B cell (primary cell): ENCODE measurements around the gene EP400. TPM values are rescaled to one million over a fixed set of nuclear protein-coding genes. Genes with fewer than 3 reads are reported as not detected.
"Not testable (repeated sequence)": the region's sequence is repeated elsewhere in the genome, so short reads cannot be mapped to it uniquely, and the experiment has no call there.

Experiments
- ATAC-seq: fragments of 200-7000 bp; cut with Tn5 transposase; one replicate; pipeline ENCODE4 v1.10.0; 2021; ENCODE audit warnings: low read depth, mild to moderate bottlenecking, moderate number of reproducible peaks, moderate library complexity
- CTCF ChIA-PET: fragments of 350-600 bp; sonication (Branson Sonifier 250); formaldehyde crosslinking; loops from one replicate; lab custom pipeline; 2021; ENCODE audit warnings: antibody characterized with exemption, inconsistent platforms; lab: Charles Lee
- POLR2A ChIA-PET: fragments of 350-600 bp; sonication (Branson Sonifier 250); formaldehyde crosslinking; loops from one replicate; lab custom pipeline; 2021; ENCODE audit warnings: antibody characterized with exemption; lab: Charles Lee
- DNase-seq: peaks from one replicate; pipeline ENCODE4 v3.0.0; 2013
- H2AFZ ChIP-seq: 2 replicates; pipeline ENCODE4 v1.6.1; 2012; ENCODE audit warnings: mild to moderate bottlenecking, low read depth, low read length; ENCODE audit not compliant: insufficient read depth, poor library complexity, severe bottlenecking
- H3K27ac ChIP-seq, 2 donors: 1 replicate in 1 of 2; 2 replicates in 1 of 2; pipeline ENCODE4 v1.5.1; 2012 to 2013; ENCODE audit warnings: low read length in 2 of 2, mild to moderate bottlenecking in 2 of 2, moderate library complexity in 1 of 2
- H3K27me3 ChIP-seq, 4 experiments: fragments of 200-600 bp in 1 of 4; sonication (generic) in 1 of 4; replicated peaks in 1 of 4; 1 replicate in 2 of 4; 2 replicates in 2 of 4; pipeline versions ENCODE4 v1.6.1 to v1.7.0; 2013 to 2016; ENCODE audit warnings: low read length in 3 of 4, mild to moderate bottlenecking in 2 of 4, mixed read lengths in 1 of 4, moderate library complexity in 1 of 4; ENCODE audit not compliant: insufficient read depth in 4 of 4, control insufficient read depth in 3 of 4; ENCODE audit errors: control extremely low read depth in 1 of 4
- H3K36me3 ChIP-seq, 2 experiments: replicated peaks in 1 of 2; 1 replicate in 1 of 2; 2 replicates in 1 of 2; pipeline versions ENCODE4 v1.6.1 to v1.7.1; 2013; ENCODE audit warnings: low read length in 1 of 2; ENCODE audit not compliant: insufficient read depth in 2 of 2, control insufficient read depth in 1 of 2; ENCODE audit errors: control extremely low read depth in 1 of 2, extremely low read depth in 1 of 2
- H3K4me1 ChIP-seq, 2 donors: fragments of 200-600 bp in 1 of 2; sonication (generic) in 1 of 2; 1 replicate in 1 of 2; 2 replicates in 1 of 2; pipeline versions ENCODE4 v1.5.1 to v1.6.1; 2013 to 2017; ENCODE audit warnings: low read length in 2 of 2; ENCODE audit not compliant: control insufficient read depth in 2 of 2, insufficient read depth in 2 of 2
- H3K4me2 ChIP-seq: replicated peaks from 2 replicates; pipeline ENCODE3; 2012; ENCODE audit warnings: mild to moderate bottlenecking, low read depth, low read length; ENCODE audit not compliant: poor library complexity, severe bottlenecking
- H3K4me3 ChIP-seq, 5 experiments: fragments of 200-600 bp in 1 of 5; sonication (generic) in 1 of 5; 1 replicate in 3 of 5; 2 replicates in 2 of 5; pipeline versions ENCODE4 v1.5.1 to v1.7.0; 2011 to 2016; ENCODE audit warnings: low read length in 4 of 5, mild to moderate bottlenecking in 4 of 5, low read depth in 2 of 5, control low read depth in 1 of 5, moderate library complexity in 1 of 5; ENCODE audit not compliant: insufficient read depth in 1 of 5; ENCODE audit errors: control extremely low read depth in 1 of 5, extremely low read depth in 1 of 5
- H3K79me2 ChIP-seq: fragments of 200-600 bp; sonication (generic); one replicate; pipeline ENCODE4 v1.6.0; 2016; ENCODE audit warnings: low read length; ENCODE audit not compliant: control insufficient read depth, insufficient read depth
- H3K9ac ChIP-seq: fragments of 200-600 bp; sonication (generic); 2 replicates; pipeline ENCODE4 v1.6.1; 2017; ENCODE audit warnings: mild to moderate bottlenecking, low read length, moderate library complexity
- H3K9me3 ChIP-seq, 3 donors: one replicate each; pipeline versions ENCODE4 v1.6.1 to v1.7.1; 2013; ENCODE audit warnings: low read length in 2 of 3; ENCODE audit not compliant: control insufficient read depth in 2 of 3, insufficient read depth in 1 of 3; ENCODE audit errors: control extremely low read depth in 1 of 3
- H4K20me1 ChIP-seq: 2 replicates; pipeline ENCODE4 v1.6.0; 2012; ENCODE audit warnings: mild to moderate bottlenecking, low read length; ENCODE audit not compliant: insufficient read depth, control insufficient read depth, poor library complexity, severe bottlenecking
- H3K27ac Mint-ChIP-seq: one replicate; pipeline ENCODE4 v1.8.0; 2021; ENCODE audit warnings: mixed read lengths
- H3K27me3 Mint-ChIP-seq: one replicate; pipeline ENCODE4 v1.8.0; 2021; ENCODE audit warnings: mixed read lengths
- H3K4me1 Mint-ChIP-seq: one replicate; pipeline ENCODE4 v1.8.0; 2021; ENCODE audit warnings: mixed read lengths
- H3K4me3 Mint-ChIP-seq: one replicate; pipeline ENCODE4 v1.8.0; 2021; ENCODE audit warnings: mixed read lengths
- H3K9me3 Mint-ChIP-seq: one replicate; pipeline ENCODE4 v1.8.0; 2022; ENCODE audit warnings: mixed read lengths; ENCODE audit not compliant: insufficient read depth
- CTCF ChIP-seq: fragments of 200-600 bp; IDR thresholded peaks from one replicate; pipeline ENCODE4 v1.8.0; 2022; ENCODE audit warnings: antibody characterized with exemption, mild to moderate bottlenecking
- EZH2 ChIP-seq: IDR thresholded peaks from 2 replicates; pipeline ENCODE4 v1.6.1; 2012; ENCODE audit warnings: borderline replicate concordance, low read depth, mild to moderate bottlenecking, moderate library complexity, low read length; ENCODE audit not compliant: insufficient read depth, poor library complexity, severe bottlenecking
- WGBS: methylation state at CpG from one replicate; pipeline ENCODE4 v1.1.5; 2013; ENCODE audit warnings: missing lambda C conversion rate; ENCODE audit not compliant: insufficient coverage; 5-methylcytosine and 5-hydroxymethylcytosine counted together
- intact Hi-C: fragments of 100-400 bp; cut with micrococcal nuclease; formaldehyde crosslinking; loops from one replicate; pipeline ENCODE4 v1.10.0; 2022
- polyA plus RNA-seq: library from polyadenylated mRNA; depleted of rRNA; stranded (reverse); fragments of >200 nt; gene quantifications from 2 replicates; pipeline ENCODE4 v1.2.3, GENCODE V29; 2012
- total RNA-seq, 2 donors: library from RNA; stranded (reverse); fragments of 120-200 nt in 1 of 2; gene quantifications; 1 replicate in 1 of 2; 2 replicates in 1 of 2; pipeline versions ENCODE4 v1.2.3 to v1.2.4, GENCODE V29; 2013 to 2022

Gene EP400
- total and polyA plus RNA-seq, 2 donors (not counting 1 experiment from before 2014, with no cell fraction given) = 17.3 to 82.2 TPM

- no peak overlapping the region for H3K9ac ChIP-seq
- Mint-ChIP-seq H3K4me3 (peak overlapping the region; percentile 52), H3K27me3 (no peaks in the 10 kb centered on the region), H3K9me3 (no peaks in the 10 kb centered on the region), H3K4me1 (peaks cover 23% of the 10 kb centered on the region), H3K27ac (peak overlapping the region; percentile 54)
- peaks cover 28% of the 10 kb centered on the region for H4K20me1 ChIP-seq
- H3K9me3 ChIP-seq = peaks cover 0 to 6% (median 0%) of the 10 kb centered on the region in 3 donors
- DNase-seq (no peak), ATAC-seq (no peak)
- H3K27ac ChIP-seq = peak overlapping the region in 1 of 2 donors; percentile 45
- TF ChIP-seq CTCF (no peak), EZH2 (no peak)
- CTCF ChIA-PET = interaction anchor here (1.1 to 1.9 kb wide), 2 partner anchors 20 to 97 kb away, joined by 3 to 5 read pairs; no protein-coding TSS in a partner anchor
- peaks cover 0 to 15% of the 10 kb centered on the region in 2 experiments for H3K36me3 ChIP-seq
- H3K4me3 ChIP-seq = no peak overlapping the region
- 100% methylated on average over 1 of the region's 1 CpG for WGBS
- intact Hi-C loops = loop anchor here (2.0 to 5.0 kb wide), 3 partner anchors 95 to 176 kb away; partner anchors contain the start of gene MMP17
- H3K4me1 ChIP-seq = peaks cover 8 to 26% of the 10 kb centered on the region in 2 donors
- H3K27me3 ChIP-seq = no peaks in the 10 kb centered on the region
- H3K79me2 ChIP-seq = peaks cover 32% of the 10 kb centered on the region
- POLR2A ChIA-PET = interaction anchor here (0.6 kb wide), 1 partner anchor 117 kb away, joined by 3 read pairs; no protein-coding TSS in a partner anchor
- no peak overlapping the region for H3K4me2 ChIP-seq
- peak overlapping the region; percentile 24 for H2AFZ ChIP-seq
Measured at GRCh38 chr12:131948166-131948712, 1.5 kb upstream of the EP400 start.

- H3K27ac ChIP-seq = peak overlapping the region; percentile 29 to 65
- H3K4me1 ChIP-seq = peaks cover 8 to 26% of the 10 kb centered on the region in 2 donors
- not testable (repeated sequence) for ATAC-seq, H3K9me3 Mint-ChIP-seq, H3K9me3 ChIP-seq, H3K36me3 ChIP-seq, H3K27me3 ChIP-seq, DNase-seq, H3K27me3 Mint-ChIP-seq
- H3K4me2 ChIP-seq = peak overlapping the region; percentile 99
- POLR2A ChIA-PET = interaction anchor here (0.6 to 1.2 kb wide), 3 partner anchors 19 to 185 kb away, joined by 3 to 5 read pairs (median 4); no protein-coding TSS in a partner anchor
- CTCF ChIA-PET = interaction anchor here (1.1 to 2.4 kb wide), 4 partner anchors 11 to 112 kb away, joined by 3 to 8 read pairs (median 4); no protein-coding TSS in a partner anchor
- peaks cover 26% of the 10 kb centered on the region for H3K4me1 Mint-ChIP-seq
- H4K20me1 ChIP-seq = peaks cover 34% of the 10 kb centered on the region
- peak overlapping the region; percentile 85 for H3K4me3 Mint-ChIP-seq
- H2AFZ ChIP-seq = peak overlapping the region; percentile 82
- peak overlapping the region in 4 of 5 experiments; percentile 41 to 89 (median 58) for H3K4me3 ChIP-seq
- WGBS = 48% methylated on average over 19 of the region's 23 CpGs
- peak overlapping the region; percentile 90 for H3K27ac Mint-ChIP-seq
- H3K79me2 ChIP-seq = peaks cover 38% of the 10 kb centered on the region
- peak overlapping the region; percentile 90 for H3K9ac ChIP-seq
- intact Hi-C loops = loop anchor here (1.0 to 5.0 kb wide), 9 partner anchors 20 to 238 kb away; partner anchors contain the start of genes MMP17, PUS1, SFSWAP and ULK1
Measured at GRCh38 chr12:131948713-131949430, 870 bp upstream of the EP400 start.
